Measurements from ENCODE around the gene PTPRT.

PTPRT gene

GRCh38 chr20:43011491-43011890 lies 178.2 kb downstream of the PTPRT start:
- Histone ChIP-seq H3K9me3 (ENCODE audit: control insufficient read depth, low read length) (no peaks in the 10 kb centered on the region), H3K4me1 (ENCODE audit: control insufficient read depth, insufficient read depth, low read length) (no peaks in the 10 kb centered on the region), H3K9ac (ENCODE audit: low read length) (no peak overlapping the region), H3K4me3 (ENCODE audit: low read length) (no peak overlapping the region), H3K27me3 (ENCODE audit: control insufficient read depth, insufficient read depth, low read length) (no peaks in the 10 kb centered on the region), H3K36me3 (ENCODE audit: control insufficient read depth, insufficient read depth, low read length) (no peaks in the 10 kb centered on the region)

GRCh38 chr20:43009532-43009931 lies 180.2 kb downstream of the PTPRT start:
- H3K36me3 ChIP-seq (ENCODE audit: control insufficient read depth, insufficient read depth, low read length) = no peaks in the 10 kb centered on the region
- H3K9ac ChIP-seq (ENCODE audit: low read length) = no peak overlapping the region
- H3K27me3 ChIP-seq (ENCODE audit: control insufficient read depth, insufficient read depth, low read length) = no peaks in the 10 kb centered on the region
- no peak overlapping the region for H3K4me3 ChIP-seq (ENCODE audit: low read length)
- no peaks in the 10 kb centered on the region for H3K4me1 ChIP-seq (ENCODE audit: control insufficient read depth, insufficient read depth, low read length)
- H3K9me3 ChIP-seq (ENCODE audit: control insufficient read depth, low read length) = no peaks in the 10 kb centered on the region

- Histone ChIP-seq H3K4me3 (ENCODE audit: low read length) (no peak overlapping the region), H3K36me3 (ENCODE audit: control insufficient read depth, insufficient read depth, low read length) (no peaks in the 10 kb centered on the region), H3K9me3 (ENCODE audit: control insufficient read depth, low read length) (no peaks in the 10 kb centered on the region), H3K9ac (ENCODE audit: low read length) (no peak overlapping the region), H3K27me3 (ENCODE audit: control insufficient read depth, insufficient read depth, low read length) (no peaks in the 10 kb centered on the region), H3K4me1 (ENCODE audit: control insufficient read depth, insufficient read depth, low read length) (no peaks in the 10 kb centered on the region)
Observed at GRCh38 chr20:43007525-43007924, 182.2 kb downstream of the PTPRT start.

- no peaks in the 10 kb centered on the region for H3K9me3 ChIP-seq (ENCODE audit: control insufficient read depth, low read length)
- H3K4me3 ChIP-seq (ENCODE audit: low read length) = no peak overlapping the region
- no peaks in the 10 kb centered on the region for H3K4me1 ChIP-seq (ENCODE audit: control insufficient read depth, insufficient read depth, low read length)
- no peaks in the 10 kb centered on the region for H3K27me3 ChIP-seq (ENCODE audit: control insufficient read depth, insufficient read depth, low read length)
- no peaks in the 10 kb centered on the region for H3K36me3 ChIP-seq (ENCODE audit: control insufficient read depth, insufficient read depth, low read length)
- no peak overlapping the region for H3K9ac ChIP-seq (ENCODE audit: low read length)
Observed at GRCh38 chr20:43006651-43007375, 182.9 kb downstream of the PTPRT start.

GRCh38 chr20:43003318-43003944 lies 186.3 kb downstream of the PTPRT start:
- no peaks in the 10 kb centered on the region for H3K4me1 ChIP-seq (ENCODE audit: control insufficient read depth, insufficient read depth, low read length)
- H3K9me3 ChIP-seq (ENCODE audit: control insufficient read depth, low read length) = no peaks in the 10 kb centered on the region
- H3K4me3 ChIP-seq (ENCODE audit: low read length) = no peak overlapping the region
- no peaks in the 10 kb centered on the region for H3K27me3 ChIP-seq (ENCODE audit: control insufficient read depth, insufficient read depth, low read length)
- no peak overlapping the region for H3K9ac ChIP-seq (ENCODE audit: low read length)
- no peaks in the 10 kb centered on the region for H3K36me3 ChIP-seq (ENCODE audit: control insufficient read depth, insufficient read depth, low read length)

GRCh38 chr20:42996141-42996540 lies 193.6 kb downstream of the PTPRT start:
- no peaks in the 10 kb centered on the region for H3K9me3 ChIP-seq (ENCODE audit: control insufficient read depth, low read length)
- no peaks in the 10 kb centered on the region for H3K27me3 ChIP-seq (ENCODE audit: control insufficient read depth, insufficient read depth, low read length)
- no peak overlapping the region for H3K9ac ChIP-seq (ENCODE audit: low read length)
- H3K4me3 ChIP-seq (ENCODE audit: low read length) = no peak overlapping the region
- no peaks in the 10 kb centered on the region for H3K36me3 ChIP-seq (ENCODE audit: control insufficient read depth, insufficient read depth, low read length)
- H3K4me1 ChIP-seq (ENCODE audit: control insufficient read depth, insufficient read depth, low read length) = no peaks in the 10 kb centered on the region

- H3K9ac ChIP-seq (ENCODE audit: low read length) = no peak overlapping the region
- no peak overlapping the region for H3K4me3 ChIP-seq (ENCODE audit: low read length)
- no peaks in the 10 kb centered on the region for H3K9me3 ChIP-seq (ENCODE audit: control insufficient read depth, low read length)
- H3K36me3 ChIP-seq (ENCODE audit: control insufficient read depth, insufficient read depth, low read length) = no peaks in the 10 kb centered on the region
- no peaks in the 10 kb centered on the region for H3K4me1 ChIP-seq (ENCODE audit: control insufficient read depth, insufficient read depth, low read length)
- no peaks in the 10 kb centered on the region for H3K27me3 ChIP-seq (ENCODE audit: control insufficient read depth, insufficient read depth, low read length)
Observed at GRCh38 chr20:42988319-42988718, 201.4 kb downstream of the PTPRT start.

- no peak overlapping the region for H3K4me3 ChIP-seq (ENCODE audit: low read length)
Observed at GRCh38 chr20:42987376-42988114, 202.2 kb downstream of the PTPRT start.

GRCh38 chr20:42986143-42986773 lies 203.4 kb downstream of the PTPRT start:
- Histone ChIP-seq H3K9ac (ENCODE audit: low read length) (no peak overlapping the region), H3K36me3 (ENCODE audit: control insufficient read depth, insufficient read depth, low read length) (no peaks in the 10 kb centered on the region), H3K4me3 (ENCODE audit: low read length) (no peak overlapping the region), H3K9me3 (ENCODE audit: control insufficient read depth, low read length) (no peaks in the 10 kb centered on the region), H3K27me3 (ENCODE audit: control insufficient read depth, insufficient read depth, low read length) (no peaks in the 10 kb centered on the region), H3K4me1 (ENCODE audit: control insufficient read depth, insufficient read depth, low read length) (no peaks in the 10 kb centered on the region)

More at GRCh38 chr20:42987376-42988114, 202.2 kb downstream of the PTPRT start:
- H3K9ac ChIP-seq (ENCODE audit: low read length) = no peak overlapping the region
- H3K9me3 ChIP-seq (ENCODE audit: control insufficient read depth, low read length) = no peaks in the 10 kb centered on the region
- H3K4me1 ChIP-seq (ENCODE audit: control insufficient read depth, insufficient read depth, low read length) = no peaks in the 10 kb centered on the region
- no peaks in the 10 kb centered on the region for H3K27me3 ChIP-seq (ENCODE audit: control insufficient read depth, insufficient read depth, low read length)
- H3K36me3 ChIP-seq (ENCODE audit: control insufficient read depth, insufficient read depth, low read length) = no peaks in the 10 kb centered on the region

- Histone ChIP-seq H3K4me3 (ENCODE audit: low read length) (no peak overlapping the region), H3K9ac (ENCODE audit: low read length) (no peak overlapping the region), H3K4me1 (ENCODE audit: control insufficient read depth, insufficient read depth, low read length) (no peaks in the 10 kb centered on the region), H3K9me3 (ENCODE audit: control insufficient read depth, low read length) (no peaks in the 10 kb centered on the region), H3K27me3 (ENCODE audit: control insufficient read depth, insufficient read depth, low read length) (no peaks in the 10 kb centered on the region), H3K36me3 (ENCODE audit: control insufficient read depth, insufficient read depth, low read length) (no peaks in the 10 kb centered on the region)
Observed at GRCh38 chr20:42985628-42986027, 204.1 kb downstream of the PTPRT start.

- no peaks in the 10 kb centered on the region for H3K9me3 ChIP-seq (ENCODE audit: control insufficient read depth, low read length)
Observed at GRCh38 chr20:42982218-42982617, 207.5 kb downstream of the PTPRT start.

GRCh38 chr20:42981253-42981652 lies 208.5 kb downstream of the PTPRT start:
- H3K36me3 ChIP-seq (ENCODE audit: control insufficient read depth, insufficient read depth, low read length) = no peaks in the 10 kb centered on the region
- H3K4me1 ChIP-seq (ENCODE audit: control insufficient read depth, insufficient read depth, low read length) = no peaks in the 10 kb centered on the region
- no peak overlapping the region for H3K4me3 ChIP-seq (ENCODE audit: low read length)
- no peaks in the 10 kb centered on the region for H3K9me3 ChIP-seq (ENCODE audit: control insufficient read depth, low read length)
- no peaks in the 10 kb centered on the region for H3K27me3 ChIP-seq (ENCODE audit: control insufficient read depth, insufficient read depth, low read length)
- H3K9ac ChIP-seq (ENCODE audit: low read length) = no peak overlapping the region

More at GRCh38 chr20:42982218-42982617, 207.5 kb downstream of the PTPRT start:
- Histone ChIP-seq H3K4me1 (ENCODE audit: control insufficient read depth, insufficient read depth, low read length) (no peaks in the 10 kb centered on the region), H3K27me3 (ENCODE audit: control insufficient read depth, insufficient read depth, low read length) (no peaks in the 10 kb centered on the region), H3K36me3 (ENCODE audit: control insufficient read depth, insufficient read depth, low read length) (no peaks in the 10 kb centered on the region), H3K4me3 (ENCODE audit: low read length) (no peak overlapping the region), H3K9ac (ENCODE audit: low read length) (no peak overlapping the region)
